HG03442 (cell line): ENCODE results near the gene NKD1.

Source experiments
- ATAC-seq: cut with Tn5 transposase; IDR thresholded peaks from one replicate; pipeline ENCODE4 v1.9.1; 2021; ENCODE audit warnings: mild to moderate bottlenecking, moderate library complexity; ENCODE audit not compliant: unreplicated experiment

Gene NKD1

GRCh38 chr16:50667497-50668367 lies 119.5 kb downstream of the NKD1 start:
- no peak for ATAC-seq

- ATAC-seq = no peak
Measured at GRCh38 chr16:50668368-50669008, 120.3 kb downstream of the NKD1 start.

GRCh38 chr16:50669741-50670140 lies 121.5 kb downstream of the NKD1 start:
- ATAC-seq = no peak

GRCh38 chr16:50670476-50670875 lies 122.3 kb downstream of the NKD1 start:
- no peak for ATAC-seq

DNA sequence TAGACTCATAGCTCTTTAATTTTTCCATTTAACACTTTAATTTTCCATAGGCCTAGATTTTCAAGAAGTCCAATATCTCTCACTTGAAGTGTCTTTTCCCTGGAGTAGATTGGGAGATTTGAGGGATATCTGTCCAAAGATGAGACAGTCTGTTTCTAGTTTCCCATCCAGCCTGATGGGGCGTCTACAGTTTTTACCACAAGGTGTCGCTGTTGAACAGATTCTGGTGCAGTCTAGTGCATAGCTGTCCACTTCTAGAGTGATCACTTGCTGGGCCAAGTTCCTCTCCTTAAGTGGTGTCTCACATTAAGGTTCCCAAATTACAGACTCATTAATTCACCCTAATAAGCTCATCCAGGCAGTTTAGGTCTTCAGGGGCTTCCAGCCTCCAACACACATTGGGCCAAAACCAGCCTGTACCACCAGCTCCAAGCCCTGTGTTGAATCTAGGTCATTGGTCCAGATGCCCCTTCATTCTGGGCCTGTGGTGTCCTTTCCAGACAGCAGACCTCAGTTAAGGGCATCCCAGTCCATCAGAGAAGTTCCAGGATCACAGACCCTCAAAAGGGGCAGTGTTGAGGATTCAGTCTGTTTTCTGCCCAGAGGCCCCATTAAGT lies 123.6 kb downstream of the NKD1 start:
- ATAC-seq = no peak

- ATAC-seq = no peak
Measured at GRCh38 chr16:50673496-50674275, 125.5 kb downstream of the NKD1 start.

DNA sequence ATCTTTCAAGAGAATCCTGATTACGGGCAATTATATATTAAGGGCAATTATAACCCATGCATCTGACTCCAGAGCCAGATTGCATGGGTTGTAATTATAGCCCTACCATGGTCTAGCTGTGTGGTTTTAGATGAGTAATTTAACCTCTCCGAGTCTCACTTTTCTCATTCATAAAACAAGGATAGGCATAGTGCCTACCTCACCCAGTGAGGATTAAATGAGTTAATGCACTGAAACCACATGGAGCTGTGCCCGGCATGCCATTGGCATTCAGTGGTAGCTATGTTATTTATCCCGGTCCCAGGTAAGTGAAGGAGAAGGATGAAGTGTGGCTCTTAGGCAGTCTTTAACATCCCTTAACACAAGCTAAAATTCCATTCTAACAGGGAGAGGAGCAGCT lies 126.6 kb downstream of the NKD1 start:
- no peak for ATAC-seq

DNA sequence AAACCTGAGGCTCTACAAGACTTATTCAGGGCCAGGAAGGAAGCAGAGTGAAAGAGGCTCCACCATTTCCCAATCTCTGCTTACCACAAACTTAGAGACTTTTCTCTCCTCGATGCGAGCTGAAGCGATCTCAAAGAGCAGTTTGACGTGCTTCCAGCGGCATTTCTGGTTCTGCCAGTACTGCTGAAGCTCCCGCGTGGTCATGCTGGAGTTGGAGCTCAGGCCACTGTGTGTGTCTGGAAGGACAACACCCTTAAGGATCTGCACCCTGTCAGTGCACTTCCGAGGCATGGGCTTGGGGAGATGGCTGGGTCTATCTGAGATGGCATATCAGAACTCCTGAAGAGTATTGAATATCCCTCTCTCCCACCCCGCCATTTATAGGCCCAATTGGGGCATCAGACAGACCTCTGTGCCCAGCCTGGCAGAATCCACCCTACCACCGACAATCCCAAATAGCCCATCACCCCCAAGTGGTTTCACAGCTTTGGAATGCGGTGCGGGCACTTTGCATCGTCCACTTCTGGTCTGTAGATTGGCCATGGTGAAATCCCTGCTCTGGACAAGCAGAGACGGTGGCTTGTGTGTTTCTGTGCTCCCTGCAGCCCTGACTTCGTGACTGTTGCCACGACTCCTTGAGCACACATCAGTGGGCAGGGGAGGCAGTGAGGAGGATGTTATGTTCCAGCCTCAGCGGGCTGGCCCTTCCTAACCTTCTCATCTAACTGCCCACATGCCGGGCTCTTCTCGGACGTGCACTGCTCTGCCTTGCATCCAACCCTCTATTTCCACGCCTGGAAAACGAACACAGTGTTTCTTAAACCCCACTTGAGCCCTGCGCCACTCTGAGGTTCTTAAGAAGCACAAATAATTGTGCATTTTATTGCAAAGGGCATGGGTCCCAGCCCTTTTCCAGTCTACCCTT lies 127.8 kb downstream of the NKD1 start:
- no peak for ATAC-seq

DNA sequence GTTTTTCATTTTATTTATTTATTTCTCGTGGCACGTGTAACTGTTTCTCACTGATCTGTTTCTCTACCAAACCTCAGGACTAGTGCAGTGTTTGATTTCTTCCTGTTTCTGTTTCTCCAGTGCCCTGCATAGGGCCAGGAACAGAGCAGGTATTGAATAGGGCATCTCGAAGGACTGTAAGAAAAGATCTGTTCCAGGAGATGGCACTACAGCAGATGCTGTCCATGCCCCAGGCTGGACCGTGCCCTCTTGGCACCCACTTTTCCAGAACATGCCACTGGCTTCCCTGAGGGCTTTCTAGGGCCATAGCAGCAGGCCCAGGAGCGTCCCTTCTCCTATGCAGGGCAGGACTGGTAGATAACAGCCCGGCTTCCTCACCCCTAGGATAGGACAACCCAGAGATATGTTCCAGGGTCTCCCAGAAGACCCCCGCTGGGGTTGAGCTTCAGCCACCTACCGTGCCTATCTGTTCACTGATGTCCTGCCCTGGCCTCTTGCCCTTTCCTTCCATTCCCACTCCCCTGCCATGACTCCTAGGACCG lies 128.6 kb downstream of the NKD1 start:
- ATAC-seq = no peak

DNA sequence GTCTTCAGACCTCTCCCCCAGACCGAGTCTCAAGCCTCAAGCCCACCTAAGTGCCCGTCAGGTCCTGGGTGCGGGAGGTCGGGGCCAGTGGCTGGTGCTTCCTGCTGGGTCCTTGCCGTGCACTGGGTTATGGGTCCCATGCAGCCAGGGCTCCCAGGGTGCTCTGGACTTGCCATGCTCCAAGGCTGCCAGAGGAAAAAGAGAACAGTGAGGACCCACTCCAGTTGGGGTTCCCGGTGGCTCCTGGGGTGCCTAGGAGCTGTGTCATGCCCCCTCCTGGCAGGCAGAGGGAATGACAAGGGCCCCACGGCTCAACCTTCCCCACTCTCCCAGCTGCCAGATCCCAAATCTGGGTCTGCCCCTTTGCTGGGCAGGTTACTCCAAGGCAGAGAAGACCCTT lies 129.2 kb downstream of the NKD1 start:
- ATAC-seq = no peak

GRCh38 chr16:50678531-50678930 lies 130.3 kb downstream of the NKD1 start:
- ATAC-seq = no peak

DNA sequence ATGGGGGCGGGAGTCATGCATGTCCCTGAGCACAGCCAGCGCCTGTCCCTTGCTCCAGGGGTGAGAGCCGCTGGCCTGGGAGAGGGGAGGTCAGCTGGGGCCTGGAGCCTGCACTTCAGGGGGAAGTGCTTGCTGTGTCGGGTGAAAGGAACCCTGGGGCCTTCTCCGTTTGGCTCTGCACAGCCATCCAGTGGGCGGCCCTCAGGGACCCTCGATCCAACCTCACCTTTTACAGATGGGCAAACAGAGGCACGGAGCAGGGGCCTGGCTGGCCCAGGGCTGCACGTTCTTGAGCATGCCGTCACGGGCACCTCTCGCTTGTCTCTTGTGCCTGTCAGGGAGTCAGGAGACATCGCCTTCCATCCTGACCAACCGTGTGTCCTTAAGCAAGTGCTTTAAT lies 131.1 kb downstream of the NKD1 start:
- no peak for ATAC-seq

GRCh38 chr16:50679676-50680555 lies 131.7 kb downstream of the NKD1 start:
- no peak for ATAC-seq

DNA sequence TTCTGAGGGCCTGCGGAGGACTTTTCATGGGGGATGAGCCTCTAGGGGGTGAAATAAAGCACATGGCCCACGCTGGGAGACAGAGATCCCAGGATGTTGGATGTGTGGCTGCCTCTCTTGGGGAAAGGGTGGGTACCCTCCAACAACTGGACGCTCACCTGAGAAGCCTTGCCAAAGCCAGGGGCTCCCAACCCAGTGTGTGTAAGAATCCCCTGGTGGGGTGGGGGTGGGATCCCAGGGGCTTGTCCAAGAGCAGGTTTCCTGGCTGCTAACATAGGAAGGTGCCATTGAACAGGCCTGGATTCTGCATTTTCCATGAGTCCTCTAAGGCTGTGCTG lies 132.3 kb downstream of the NKD1 start:
- ATAC-seq = no peak

GRCh38 chr16:50681021-50681885 lies 133.1 kb downstream of the NKD1 start, which contains the start of gene SNX20:
SNX20 (minus strand) TSS chr16:50681312; CDS start chr16:50677526, 3,786 bp downstream.
- ATAC-seq = peak; percentile 41

- ATAC-seq = peak; percentile 69
Measured at GRCh38 chr16:50683689-50684374, 135.6 kb downstream of the NKD1 start.

GRCh38 chr16:50684823-50685461 lies 136.7 kb downstream of the NKD1 start:
- no peak for ATAC-seq
